GM19193 (cell line): Measurements from ENCODE around the gene ARRDC1.

Source experiments
- POLR2A ChIP-seq: IDR thresholded peaks from 4 replicates; pipeline ENCODE4 v1.6.1; 2011; ENCODE audit not compliant: insufficient read depth, insufficient read length; ENCODE audit errors: extremely low read depth

Gene ARRDC1

DNA sequence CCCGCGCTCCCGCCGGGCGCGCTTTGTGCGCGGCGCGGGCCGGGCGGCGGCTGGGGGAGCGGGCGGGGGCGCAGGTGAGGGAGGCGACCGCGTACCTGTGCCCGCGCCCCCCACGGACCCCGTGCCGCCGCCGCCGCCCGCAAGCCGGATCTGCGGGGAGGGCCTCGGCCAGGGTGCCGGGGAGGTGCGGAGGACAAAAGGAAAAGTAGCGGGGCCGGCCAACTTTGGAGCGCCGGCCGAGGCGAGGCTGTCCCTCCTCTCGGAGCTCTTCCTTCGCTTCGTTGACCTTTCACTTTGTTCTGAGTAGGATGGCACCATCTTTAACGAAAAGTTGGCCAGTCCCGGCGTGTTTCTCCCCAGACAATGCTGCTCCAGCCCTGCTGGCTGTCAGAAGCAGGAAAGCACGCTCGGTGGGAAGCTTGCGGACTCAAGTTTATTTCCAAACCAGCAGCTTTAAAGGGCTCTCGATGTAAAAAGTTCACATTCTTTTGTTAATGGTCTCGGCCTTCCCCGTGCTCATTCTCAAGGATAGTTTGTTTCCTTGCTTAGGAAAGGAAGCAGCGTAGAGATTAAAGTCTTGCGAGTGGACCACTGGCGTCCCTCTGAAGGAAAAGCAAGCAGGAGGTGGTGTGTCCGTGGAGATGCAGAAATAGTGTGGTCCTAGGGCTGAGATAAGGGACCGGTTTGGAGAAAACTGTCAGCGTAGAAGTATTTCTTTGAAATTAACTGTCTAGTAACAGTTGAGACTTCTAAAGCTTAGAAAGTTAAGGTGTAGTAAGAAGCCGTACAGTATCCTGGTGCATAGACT is 14.0 kb downstream of the ARRDC1 start:
- TF ChIP-seq POLR2A = no peak

DNA sequence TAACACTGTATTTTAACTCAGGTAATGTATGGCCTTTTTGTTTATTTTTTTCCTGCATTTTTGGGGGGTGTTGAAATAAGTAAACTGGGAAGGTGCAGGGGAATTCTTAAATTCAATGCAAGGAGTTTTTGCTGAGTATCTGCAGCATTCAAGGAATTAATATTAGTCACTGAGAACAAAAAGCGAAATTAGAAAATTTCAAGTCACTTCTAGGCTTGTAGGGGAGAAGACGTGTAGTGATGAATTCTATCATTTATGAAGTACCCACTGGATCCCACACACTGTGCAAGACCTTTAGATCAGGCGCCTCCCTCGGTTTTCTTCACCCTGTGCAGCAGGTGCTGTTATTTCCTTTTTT is 14.5 kb downstream of the ARRDC1 start:
- no peak for TF ChIP-seq POLR2A

DNA sequence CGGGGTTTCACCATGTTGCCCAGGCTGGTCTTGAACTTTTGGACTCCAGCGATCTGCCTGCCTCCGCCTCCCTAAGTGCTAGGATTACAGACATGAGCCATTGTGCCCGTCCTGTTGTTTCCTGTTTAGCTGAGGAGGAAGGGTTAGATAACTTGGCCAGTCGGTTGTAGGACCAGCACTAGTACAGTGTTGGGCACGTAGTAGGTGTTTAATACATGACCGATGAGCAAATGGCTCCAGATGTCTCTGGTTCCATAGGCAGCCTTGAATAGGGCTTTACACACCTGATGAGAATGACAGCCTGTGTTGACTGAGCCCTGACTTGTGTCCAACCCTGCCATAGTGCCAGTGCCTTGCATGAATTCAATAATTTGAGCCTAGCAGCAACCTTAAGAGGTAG is 15.1 kb downstream of the ARRDC1 start:
- no peak for TF ChIP-seq POLR2A

DNA sequence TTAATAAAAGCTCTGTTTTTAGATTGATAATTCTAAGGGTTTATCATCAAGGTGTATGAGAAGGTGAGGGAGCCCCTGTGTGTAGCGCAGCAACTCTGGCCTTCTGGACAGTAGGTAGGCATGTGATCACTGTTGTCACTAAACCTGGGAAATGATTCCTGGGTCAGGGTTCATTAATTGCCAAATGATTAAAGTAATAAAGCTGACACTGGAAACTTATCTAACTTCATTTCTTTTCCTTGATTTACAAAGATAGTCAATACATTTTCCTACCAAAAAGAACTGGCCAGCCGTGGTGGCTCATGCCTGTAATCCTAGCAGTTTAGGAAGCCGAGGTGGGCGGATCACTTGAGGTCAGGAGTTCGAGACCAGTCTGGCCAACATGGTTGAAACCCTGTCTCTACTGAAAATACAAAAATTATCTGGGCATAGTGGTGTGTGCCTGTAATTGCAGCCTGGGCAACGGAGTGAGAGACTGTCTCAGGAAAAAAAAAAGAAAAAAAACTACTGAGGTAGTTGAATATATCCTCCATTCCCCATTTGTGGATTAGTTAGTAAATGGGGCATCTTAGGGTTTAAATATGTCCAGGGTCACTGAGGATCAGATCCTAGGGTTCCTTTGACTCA is 15.8 kb downstream of the ARRDC1 start:
- no peak for TF ChIP-seq POLR2A

DNA sequence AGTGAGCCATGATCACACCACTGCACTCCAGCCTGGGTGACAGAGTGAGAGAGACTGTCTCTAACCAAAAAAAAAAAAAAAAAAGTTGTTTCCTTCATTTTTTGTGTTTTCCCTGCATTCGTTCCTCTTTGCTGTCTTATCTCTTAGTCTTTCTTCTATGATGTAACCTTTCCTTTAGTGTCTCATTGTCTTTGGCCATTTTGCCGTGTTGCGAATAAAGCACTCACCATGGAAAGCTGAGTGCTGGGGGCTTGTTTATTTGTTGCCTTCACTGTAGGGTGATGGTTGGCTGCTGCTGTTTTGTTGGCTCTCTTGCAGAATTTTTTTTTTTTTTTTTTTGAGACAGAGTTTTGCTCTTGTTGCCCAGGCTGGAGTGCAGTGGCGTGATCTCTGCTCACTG is 21.0 kb downstream of the ARRDC1 start:
- no peak for TF ChIP-seq POLR2A

DNA sequence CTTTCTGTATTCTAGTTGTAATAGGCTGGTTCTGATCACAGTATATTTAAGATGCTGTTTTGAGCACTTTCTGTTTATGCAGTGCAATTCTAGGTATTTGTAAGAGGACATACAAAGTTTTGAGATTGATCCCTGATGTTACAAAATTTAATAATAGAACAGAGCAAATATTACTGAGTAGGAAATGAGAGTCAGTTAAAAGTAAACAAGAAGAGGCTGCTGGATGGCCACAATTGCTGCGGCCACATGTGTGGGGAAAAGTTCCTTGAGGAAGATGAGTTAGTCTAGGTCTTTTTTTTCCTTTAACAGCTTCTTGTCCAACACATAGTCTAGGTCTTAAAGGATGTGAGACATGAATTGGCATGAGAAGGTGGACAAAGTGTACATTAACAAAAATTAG is 24.6 kb downstream of the ARRDC1 start:
- no peak for TF ChIP-seq POLR2A

DNA sequence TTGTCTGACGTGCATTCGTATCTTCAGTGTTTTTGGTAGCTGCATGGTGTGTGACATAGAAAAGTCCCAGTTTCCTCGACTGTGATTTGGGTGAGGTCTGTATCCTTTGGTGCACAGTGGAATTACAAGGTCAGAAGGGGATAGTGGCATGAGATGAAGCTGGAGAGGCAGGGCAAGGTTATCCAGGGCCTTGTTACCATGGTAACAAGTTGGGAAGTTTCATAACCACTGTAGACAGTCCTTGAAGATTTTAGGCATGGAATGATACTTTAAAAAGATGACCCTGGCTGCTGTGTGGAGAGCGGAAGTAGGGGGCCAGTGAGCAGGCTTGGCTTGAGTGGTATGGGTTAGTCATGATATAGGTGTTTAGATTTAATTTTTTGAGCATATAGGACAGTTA is 25.2 kb downstream of the ARRDC1 start:
- TF ChIP-seq POLR2A = no peak

DNA sequence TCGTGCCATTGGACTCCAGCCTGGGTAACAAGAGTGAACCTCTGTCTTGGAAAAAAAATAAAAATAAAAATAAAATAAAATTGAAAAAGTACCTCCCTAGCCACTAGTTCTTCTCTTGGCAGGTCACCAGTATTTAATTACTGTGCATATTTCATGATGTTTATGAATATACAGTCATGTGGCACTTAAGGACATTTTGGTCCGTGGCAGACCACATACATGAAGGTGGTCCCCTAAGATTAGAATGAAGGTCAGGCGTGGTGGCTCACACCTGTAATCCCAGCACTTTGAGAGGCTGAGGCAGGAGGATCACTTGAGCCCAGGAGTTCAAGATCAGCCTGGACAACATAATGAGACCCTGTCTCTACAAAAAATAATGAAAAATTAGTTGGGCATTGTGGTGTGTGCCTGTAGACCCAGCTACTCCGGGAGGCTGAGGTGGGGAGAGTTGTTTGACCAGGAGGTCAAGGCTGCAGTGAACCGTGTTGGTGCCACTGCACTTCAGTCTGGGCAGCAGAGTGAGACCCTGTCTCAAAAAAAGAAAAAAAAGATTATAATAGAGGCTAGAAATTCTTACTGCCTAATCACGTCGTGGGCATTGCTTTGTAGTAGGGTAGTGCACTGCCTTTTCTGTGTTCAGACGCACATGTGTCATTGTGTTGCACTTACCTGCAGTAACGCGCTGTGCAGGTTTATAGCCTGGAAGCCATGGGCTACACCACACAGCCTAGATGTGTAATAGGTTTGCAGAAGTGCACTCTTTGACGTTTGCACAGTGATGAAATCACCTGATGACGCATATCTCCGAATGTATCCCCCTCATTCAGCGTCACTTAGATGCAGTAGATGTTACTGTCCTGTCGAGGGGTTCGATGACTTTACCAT is 26.1 kb downstream of the ARRDC1 start:
- no peak for TF ChIP-seq POLR2A

DNA sequence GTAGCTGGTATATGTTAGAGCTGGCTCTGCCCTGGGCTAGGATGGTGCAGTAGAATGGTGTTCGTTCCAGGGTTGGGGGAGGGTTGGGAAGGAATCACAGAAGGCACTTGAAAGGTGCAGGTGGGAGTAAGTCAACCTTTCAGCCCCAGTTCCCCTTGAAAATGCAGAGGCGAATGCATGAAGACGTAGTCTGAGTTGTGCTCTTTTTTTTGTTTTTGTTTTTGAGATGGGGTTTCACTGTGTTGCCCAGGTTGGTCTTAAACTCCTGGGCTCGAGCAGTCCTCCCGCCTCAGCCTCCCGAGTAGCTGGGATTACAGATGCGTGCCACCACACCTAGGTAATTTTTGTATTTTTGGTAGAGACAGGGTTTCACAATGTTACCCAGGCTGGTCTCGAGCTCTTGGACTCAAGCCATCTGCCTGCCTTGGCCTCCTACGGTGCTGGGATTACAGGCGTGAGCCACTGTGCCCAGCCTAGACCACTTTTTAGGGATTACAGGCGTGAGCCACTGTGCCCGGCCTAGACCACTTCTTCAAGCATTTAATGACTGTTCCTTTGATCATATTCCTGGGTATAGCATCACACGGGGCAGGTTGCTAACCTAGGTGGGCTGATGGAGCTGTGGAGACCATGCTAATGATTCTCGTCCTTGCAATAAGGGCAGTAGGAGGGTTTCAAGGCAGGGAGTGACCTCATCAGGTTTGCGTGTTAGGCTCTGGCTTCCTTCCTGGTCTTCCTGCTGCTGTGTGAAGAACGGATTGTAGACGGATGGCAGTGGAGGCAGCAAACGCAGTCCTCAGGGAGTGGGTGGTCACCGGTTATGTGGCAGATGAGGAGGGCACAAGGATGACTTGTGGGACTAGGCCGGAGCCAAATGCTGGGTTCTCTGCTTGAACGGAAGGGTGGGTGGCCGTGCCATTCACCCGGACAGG is 27.0 kb downstream of the ARRDC1 start:
- no peak for TF ChIP-seq POLR2A

DNA sequence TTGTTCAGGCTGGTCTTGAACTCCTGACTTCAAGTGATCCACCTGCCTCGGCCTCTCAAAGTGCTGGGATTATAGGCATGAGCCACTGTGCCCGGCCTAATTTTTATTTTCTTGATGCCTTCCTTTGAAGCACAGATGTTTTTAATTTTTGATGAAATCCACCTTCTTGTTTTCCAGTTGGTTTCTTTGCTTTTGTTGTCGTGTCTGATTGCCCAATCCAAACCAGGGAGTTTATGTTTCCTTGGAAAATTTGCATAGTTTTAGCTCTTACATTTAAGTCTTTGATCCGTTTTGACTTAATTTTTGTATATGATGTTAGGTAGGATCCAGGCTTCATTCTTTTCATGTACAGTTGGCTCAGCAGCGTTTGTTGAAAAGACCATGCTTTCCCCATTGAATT is 28.5 kb downstream of the ARRDC1 start:
- no peak for TF ChIP-seq POLR2A

DNA sequence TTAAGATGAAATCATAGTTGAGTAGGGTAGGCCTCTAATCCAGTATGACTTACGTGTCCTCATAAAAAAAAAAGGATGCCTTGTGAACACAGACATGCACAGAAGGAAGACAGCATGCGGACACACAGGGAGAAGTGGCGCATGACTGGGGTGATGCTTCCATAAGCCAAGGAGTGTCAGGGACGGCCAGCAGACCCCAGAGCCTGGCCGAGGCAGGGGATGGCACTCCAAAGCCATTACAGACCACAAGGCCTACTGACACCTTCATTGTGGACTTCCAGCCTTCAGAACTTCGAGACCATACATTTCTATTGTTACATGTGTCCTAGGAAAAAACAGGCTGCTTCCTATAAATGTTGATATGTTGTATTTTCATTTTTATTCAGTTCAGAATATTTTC is 33.2 kb downstream of the ARRDC1 start:
- no peak for TF ChIP-seq POLR2A

DNA sequence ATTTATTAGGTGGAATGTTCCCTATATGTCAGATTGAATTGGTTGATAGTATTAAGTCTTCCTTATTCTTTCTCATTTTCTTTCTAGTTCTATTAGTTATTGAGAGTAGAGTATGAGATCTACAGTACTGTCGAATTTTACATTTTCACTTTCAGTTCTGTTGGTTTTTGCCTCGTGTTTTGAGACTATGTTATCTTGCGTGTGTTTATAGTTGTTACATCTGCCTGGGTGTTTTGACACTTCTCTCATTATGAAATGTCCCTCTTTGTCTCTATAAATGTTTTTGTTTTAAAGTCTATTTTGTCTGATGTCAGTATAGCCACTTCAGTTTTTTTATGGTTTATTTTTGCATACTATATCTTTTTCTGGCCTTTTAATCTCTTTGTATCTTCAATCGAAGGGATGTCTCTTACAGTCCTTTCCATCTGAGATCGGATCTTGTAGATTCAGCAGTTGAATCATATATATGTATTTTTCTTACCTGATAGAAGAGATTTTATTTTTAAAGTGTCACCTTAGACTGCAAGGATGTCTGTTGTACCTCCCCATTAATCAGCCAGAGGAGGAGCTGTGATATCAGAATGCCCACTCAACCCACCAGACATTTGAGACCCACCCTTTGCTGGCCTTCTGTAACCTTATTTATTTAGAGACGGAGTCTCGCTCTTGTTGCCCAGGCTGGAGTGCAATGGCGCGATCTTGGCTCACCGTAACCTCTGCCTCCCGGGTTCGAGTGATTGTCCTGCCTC is 34.0 kb downstream of the ARRDC1 start:
- TF ChIP-seq POLR2A = no peak

DNA sequence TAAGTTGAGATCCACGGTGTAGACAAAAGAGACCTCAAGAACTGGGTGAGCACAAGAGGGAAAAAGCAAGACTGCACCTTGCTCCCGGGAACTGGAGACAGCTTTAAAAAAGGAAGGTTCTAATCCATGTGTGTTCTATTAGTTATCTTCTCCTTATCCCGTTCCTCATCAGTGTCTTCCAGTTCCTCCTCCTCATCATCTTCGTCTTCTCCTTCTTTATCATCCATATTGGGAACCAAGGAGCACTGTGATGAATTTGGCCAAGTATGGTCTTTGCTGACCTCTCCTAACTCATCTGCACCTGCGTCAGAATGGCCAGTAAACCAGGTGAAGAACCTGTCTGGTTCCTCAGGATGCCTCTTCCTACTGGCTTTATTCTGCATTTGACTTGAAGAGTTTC is 35.4 kb downstream of the ARRDC1 start:
- TF ChIP-seq POLR2A = no peak

DNA sequence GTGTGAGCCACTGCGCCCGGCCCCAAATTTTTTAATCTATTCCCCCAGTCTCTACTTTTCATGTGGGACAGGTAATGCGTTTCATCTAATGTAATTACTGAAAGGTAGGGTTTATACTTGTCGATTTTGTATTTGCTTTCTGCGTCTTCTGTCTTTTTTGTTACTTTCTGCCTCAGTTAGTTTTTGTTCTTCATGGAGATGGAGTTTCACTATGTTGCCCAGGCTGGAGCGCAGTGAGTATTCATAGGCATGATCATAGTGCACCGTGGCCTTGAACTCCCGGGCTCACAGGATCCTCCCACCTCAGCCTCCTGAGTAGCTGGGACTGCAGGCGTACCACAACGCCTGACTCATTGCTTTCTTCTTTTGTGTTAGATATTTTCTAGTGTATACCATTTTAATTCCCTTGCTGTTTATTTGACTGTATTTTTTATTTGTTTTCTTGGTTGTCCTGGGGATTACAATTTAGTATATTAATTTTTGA is 36.7 kb downstream of the ARRDC1 start:
- no peak for TF ChIP-seq POLR2A

DNA sequence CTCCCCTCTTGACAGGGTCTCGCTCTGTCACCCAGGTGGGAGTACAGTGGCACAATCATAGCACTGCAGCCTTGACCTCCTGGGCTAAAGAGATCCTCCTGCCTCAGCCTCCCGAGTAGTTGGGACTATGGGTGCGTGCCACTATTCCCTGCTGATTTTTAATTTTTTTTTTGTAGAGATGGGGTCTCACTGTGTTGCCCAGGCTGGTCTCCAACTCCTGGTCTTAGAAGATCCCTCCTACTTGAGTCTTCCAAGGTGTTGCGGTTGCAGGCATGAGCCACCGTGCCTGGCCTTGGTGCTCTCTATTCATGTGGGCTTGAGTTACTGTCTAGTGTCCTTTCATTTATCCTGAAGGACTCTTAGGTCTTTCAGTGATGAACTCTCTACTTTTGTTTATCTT is 37.4 kb downstream of the ARRDC1 start:
- no peak for TF ChIP-seq POLR2A

DNA sequence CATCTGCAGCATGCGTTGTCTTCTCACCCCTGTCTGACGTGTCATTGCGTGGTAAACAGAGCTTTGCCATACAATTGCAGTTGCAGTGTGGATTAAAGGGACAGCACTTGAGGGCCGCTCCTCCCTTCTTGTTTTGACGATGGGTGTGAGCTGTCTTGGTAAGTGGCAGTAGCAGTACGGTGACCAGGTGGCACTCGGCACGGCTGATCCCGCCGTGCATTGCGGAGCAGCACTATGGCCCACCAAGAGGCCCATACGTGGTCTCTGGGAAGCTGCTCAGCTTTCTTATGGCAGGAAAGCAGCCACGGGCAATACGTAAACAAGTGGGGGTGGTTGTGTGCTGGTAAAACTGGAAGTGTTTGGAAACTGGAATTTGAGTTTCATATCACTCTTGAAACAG is 38.4 kb downstream of the ARRDC1 start:
- TF ChIP-seq POLR2A = no peak
